ENCODE results near the gene ZNF219. TPM values are rescaled to one million over a fixed set of nuclear protein-coding genes. Genes with fewer than 3 reads are reported as not detected.
A peak's percentile ranks its signal among the peaks of the same experiment; 100 is the strongest.

Gene ZNF219
- polyA plus RNA-seq, 4 donors = 19.0 to 44.2 (median 36.0) TPM

DNA sequence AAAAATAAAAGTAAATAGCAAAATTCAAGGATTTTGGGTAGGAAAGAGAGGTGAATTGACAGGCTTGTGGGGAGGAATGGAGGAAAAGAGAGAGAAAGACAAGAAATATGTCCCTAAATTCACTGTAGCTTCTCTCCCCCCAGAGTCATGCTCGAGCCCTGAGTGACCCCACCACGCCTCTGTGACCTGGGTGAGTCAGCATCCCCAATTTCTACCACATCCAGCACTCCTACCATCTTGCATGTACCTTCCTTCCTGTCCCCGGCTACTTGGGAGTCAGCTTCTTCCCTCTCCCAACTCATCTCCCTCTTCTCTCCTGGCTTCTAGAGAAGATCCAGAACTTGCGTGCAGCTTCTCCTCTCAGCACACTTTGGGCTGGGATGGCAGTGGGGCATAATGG is 9.8 kb downstream of the ZNF219 start:
- no peak for DNase-seq (ENCODE audit: low read depth in 4 of 4, low spot score in 2 of 4)

DNA sequence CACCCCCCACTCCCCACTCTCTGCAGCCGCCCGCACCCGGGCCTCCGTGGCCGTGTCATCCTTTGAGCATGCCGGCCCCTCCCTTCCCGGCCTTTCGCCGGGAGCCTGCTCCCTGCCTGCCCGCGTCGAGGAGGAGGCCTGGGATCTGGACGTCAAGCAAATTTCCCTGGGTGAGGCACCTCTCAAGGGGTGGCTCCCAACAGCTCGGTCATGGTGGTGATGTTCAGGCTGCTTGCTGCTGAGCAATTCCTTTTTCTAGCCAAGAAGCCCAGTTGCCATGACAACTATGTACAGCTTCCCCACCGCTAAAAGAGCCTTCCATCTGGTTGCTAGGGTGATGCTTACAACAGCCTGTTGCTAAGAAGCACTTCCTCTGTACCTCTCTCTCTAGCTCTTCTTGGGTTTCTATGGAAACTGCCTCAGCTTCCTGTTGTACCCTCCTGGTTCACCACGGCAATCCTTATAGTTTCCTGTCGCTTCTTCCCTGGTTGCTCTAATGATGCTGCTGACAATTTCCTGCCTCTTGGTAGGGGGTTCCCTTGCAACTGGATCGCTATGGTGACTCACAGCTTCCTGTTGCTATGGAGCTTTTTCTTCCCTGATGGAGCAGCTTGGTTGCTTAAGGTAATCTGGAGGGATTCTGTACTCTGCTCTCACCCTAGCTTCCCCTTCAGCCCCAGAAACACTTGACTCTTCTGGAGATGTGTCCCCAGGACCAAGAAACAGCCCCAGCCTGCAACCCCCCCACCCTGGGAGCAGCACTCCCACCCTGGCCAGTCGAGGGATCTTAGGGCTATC is 11.0 kb downstream of the ZNF219 start:
- DNase-seq (ENCODE audit: low read depth in 4 of 4, low spot score in 2 of 4) = no peak

DNA sequence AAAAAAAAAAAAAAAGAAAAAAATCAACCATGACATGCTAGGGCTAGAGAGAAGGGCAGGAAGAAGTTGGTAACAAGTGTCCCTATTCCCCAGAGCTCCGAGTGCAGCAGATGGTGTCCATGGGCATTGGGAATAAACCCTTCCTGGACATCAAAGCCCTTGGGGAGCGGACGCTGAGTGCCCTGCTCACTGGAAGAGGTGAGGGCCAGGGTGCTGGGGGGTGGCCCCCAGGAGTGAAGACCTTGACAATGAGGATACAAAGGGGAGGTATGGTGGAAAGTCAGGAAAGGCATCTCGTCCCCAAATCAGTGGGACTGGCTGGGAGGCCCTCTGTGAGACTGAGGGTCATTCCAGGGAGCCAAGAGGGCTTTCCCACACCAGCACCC is 11.6 kb downstream of the ZNF219 start:
- no peak for DNase-seq (ENCODE audit: low read depth in 4 of 4, low spot score in 2 of 4)

DNA sequence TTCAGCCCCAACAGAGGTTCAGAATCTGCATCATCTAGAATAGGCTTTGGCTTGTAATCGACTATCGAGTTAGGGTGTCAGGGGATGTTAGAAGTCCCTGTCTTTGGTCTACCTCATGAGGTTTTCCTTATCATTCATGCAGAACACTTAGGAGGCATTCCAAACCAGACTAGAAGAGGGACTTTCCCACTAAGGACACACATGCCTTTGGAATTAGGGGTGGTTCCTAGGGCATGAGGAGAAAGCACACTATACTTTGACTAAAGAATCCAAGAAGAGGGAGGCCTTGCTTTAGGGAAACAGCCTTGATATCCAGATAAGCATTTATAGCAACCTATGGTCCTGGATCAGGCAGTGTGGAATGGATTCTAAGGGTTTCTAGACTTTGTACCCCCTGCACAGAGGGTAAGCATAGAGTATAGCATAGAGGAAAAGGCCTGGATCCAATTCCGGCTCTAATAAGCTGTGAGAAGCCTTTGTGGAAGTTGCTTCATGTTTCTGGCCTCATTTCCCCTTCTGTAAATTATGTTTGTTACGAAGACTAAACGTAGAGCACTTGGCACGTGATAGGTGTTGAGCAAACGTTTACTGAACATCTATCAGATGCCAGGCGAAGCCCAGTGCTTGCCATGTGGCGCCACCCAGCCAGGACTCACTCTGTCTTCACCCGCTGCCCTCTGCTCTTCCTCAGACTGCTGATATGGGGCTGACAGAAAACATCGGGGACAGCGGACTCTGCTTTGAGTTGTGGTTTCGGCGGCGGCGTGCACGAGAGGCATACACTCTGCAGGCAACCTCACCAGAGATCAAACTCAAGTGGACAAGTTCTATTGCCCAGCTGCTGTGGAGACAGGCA is 13.2 kb downstream of the ZNF219 start:
- no peak for DNase-seq (ENCODE audit: low read depth in 4 of 4, low spot score in 2 of 4)

DNA sequence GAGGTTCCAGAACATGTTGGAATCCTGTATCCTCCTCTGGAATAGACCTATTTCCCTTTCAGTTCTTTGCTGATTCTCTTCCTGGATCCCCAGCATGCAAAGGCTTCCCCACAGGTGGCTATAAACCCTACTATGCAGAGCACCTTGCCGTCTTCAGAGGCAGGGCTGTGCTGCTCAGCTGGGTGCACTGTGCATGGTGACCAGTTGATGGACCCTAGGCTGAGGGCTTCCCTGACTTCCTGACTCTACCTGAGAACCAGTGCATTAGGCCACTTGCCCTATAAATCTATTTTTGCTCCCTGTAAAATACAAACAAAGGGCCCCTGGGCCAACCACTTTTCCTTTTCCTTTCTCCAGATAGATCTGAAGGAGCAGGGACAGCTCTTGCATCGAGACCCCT is 14.1 kb downstream of the ZNF219 start:
- DNase-seq (ENCODE audit: low read depth in 4 of 4, low spot score in 2 of 4) = no peak

DNA sequence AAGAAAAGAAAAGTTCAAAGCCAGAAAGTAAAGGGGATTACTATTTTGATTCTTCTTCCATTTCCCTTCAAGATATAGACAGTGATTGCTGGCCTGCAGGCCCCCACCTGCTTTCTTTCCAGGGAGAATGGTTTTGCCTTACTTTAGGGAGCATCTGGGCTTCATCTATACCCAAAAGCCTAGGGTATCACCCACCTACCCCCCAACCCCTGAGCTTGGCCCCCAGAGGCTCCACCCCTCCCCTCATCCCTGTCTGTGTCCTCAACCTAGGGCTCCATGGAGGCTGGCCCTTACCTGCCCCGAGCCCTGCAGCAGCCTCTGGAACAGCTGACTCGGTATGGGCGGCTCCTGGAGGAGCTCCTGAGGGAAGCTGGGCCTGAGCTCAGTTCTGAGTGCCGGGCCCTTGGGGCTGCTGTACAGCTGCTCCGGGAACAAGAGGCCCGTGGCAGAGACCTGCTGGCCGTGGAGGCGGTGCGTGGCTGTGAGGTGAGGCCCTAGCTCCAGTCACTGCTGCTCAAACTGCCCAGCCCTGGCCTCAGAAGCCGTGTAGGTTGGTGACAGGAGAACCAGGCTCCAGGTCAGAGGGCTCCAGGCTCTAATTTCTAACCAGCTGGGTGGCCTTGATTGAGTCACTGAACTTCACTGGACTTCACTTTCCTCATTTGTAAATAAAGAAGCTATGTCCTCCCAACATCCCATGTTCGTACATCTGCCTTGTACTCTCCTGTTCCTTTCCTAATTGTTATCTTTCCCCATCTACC is 14.7 kb downstream of the ZNF219 start:
- DNase-seq (ENCODE audit: low read depth in 4 of 4, low spot score in 2 of 4) = no peak

DNA sequence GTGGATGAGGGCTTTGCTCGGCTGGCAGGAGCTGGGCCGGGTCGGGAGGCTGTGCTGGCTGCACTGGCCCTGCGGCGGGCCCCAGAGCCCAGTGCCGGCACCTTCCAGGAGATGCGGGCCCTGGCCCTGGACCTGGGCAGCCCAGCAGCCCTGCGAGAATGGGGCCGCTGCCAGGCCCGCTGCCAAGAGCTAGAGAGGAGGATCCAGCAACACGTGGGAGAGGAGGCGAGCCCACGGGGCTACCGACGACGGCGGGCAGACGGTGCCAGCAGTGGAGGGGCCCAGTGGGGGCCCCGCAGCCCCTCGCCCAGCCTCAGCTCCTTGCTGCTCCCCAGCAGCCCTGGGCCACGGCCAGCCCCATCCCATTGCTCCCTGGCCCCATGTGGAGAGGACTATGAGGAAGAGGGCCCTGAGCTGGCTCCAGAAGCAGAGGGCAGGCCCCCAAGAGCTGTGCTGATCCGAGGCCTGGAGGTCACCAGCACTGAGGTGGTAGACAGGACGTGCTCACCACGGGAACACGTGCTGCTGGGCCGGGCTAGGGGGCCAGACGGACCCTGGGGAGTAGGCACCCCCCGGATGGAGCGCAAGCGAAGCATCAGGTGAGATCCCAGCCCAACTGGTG is 16.8 kb downstream of the ZNF219 start:
- no peak for DNase-seq (ENCODE audit: low read depth in 4 of 4, low spot score in 2 of 4)

DNA sequence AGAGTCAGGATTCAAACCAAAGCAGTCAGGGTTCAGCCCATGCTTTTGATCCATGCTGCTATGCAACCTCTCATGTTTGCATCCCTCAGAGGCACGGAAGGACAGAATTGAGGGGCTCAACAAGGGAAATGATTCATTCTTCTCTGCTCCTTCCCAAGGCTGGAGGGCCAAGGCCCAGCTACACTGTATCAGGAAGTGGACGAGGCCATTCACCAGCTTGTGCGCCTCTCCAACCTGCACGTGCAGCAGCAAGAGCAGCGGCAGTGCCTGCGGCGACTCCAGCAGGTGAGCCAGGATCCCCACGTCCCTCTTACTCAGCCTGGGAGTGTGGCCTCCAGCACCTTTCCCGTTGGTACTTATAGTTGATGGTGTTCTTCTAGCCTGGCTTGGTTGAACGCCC is 19.7 kb downstream of the ZNF219 start:
- no peak for DNase-seq (ENCODE audit: low read depth in 4 of 4, low spot score in 2 of 4)

DNA sequence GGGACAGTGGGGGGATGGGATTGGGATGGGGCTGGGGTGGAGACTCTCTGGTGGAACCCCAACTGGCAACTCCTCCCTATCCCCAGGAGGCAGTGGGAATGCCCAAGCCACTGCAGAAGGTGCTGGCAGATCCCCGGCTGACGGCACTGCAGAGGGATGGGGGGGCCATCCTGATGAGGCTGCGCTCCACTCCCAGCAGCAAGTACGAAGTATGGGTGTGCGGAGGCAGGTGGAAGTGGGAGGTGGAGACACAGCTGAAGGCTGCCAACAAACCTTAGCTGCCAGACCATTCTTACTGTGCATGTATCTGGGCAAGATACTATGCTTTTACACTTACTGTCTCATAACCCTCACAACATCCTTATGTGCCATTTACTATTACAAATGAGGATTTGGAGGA is 20.2 kb downstream of the ZNF219 start:
- DNase-seq (ENCODE audit: low read depth in 4 of 4, low spot score in 2 of 4) = no peak

DNA sequence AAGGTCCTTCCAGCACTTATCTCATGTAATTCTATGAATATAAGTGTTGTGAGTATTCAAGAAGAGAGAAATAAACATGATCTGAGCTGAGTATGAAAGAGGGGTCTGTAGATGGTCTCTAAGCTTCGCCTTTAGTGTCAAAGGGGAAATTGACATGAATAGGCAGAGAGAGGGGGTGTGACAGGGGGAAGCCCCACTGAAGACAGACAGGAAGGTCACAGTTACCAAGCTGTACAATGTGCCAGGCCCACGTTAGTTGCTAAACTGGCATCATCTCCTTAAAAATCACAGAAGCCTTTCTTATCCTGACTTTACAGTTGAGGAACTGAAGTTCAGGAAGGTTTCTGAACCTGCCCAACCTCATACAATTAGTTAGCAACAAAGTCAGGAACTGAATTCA is 20.8 kb downstream of the ZNF219 start:
- DNase-seq (ENCODE audit: low read depth in 4 of 4, low spot score in 2 of 4) = no peak

DNA sequence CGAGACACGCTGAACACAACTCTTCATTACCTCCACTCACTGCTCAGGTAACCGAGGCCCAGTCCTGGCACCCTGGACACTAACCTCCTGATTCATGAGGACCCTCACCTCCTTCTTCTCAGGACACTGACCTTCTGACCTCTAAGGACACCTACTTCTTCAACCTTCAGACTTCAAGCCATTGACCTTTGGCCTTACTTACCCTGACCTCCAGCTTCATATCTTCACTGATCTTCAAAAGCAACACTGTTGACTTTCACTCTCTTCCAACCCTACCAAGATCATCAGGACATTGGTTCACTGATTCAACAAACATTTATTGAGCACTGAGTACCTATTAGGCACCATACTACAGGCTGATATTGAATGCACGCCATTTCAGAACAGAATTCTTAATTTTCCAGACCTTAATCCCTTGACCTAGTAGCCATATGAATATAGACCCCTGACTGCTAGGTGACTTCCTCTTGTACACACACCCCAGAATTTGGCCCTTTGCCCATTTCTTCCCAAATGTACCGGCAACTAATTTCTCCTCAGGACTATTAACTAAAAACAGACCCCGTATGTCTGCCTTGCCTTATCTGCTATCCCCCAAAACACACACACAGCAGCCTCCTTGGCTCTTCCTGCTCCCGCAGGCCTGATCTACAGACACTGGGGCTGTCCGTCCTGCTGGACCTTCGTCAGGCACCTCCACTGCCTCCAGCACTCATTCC is 22.6 kb downstream of the ZNF219 start:
- DNase-seq (ENCODE audit: low read depth in 4 of 4, low spot score in 2 of 4) = no peak

DNA sequence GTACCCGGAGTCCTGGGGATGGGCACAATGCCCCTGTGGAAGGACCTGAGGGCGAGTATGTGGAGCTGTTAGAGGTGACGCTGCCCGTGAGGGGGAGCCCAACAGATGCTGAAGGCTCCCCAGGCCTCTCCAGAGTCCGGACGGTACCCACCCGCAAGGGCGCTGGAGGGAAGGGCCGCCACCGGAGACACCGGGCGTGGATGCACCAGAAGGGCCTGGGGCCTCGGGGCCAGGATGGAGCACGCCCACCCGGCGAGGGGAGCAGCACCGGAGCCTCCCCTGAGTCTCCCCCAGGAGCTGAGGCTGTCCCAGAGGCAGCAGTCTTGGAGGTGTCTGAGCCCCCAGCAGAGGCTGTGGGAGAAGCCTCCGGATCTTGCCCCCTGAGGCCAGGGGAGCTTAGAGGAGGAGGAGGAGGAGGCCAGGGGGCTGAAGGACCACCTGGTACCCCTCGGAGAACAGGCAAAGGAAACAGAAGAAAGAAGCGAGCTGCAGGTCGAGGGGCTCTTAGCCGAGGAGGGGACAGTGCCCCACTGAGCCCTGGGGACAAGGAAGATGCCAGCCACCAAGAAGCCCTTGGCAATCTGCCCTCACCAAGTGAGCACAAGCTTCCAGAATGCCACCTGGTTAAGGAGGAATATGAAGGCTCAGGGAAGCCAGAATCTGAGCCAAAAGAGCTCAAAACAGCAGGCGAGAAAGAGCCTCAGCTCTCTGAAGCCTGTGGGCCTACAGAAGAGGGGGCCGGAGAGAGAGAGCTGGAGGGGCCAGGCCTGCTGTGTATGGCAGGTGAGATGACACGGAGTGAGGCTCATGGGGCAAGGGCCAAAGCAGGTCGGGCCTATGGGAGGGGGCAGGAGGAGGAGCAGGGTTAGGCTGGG is 23.8 kb downstream of the ZNF219 start:
- no peak for DNase-seq (ENCODE audit: low read depth in 4 of 4, low spot score in 2 of 4)

DNA sequence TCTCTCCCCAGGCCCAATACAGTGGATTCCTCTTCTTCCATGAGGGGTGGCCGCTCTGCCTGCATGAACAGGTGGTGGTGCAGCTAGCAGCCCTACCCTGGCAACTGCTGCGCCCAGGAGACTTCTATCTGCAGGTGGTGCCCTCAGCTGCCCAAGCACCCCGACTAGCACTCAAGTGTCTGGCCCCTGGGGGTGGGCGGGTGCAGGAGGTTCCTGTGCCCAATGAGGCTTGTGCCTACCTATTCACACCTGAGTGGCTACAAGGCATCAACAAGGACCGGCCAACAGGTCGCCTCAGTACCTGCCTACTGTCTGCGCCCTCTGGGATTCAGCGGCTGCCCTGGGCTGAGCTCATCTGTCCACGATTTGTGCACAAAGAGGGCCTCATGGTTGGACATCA is 24.5 kb downstream of the ZNF219 start:
- no peak for DNase-seq (ENCODE audit: low read depth in 4 of 4, low spot score in 2 of 4)

DNA sequence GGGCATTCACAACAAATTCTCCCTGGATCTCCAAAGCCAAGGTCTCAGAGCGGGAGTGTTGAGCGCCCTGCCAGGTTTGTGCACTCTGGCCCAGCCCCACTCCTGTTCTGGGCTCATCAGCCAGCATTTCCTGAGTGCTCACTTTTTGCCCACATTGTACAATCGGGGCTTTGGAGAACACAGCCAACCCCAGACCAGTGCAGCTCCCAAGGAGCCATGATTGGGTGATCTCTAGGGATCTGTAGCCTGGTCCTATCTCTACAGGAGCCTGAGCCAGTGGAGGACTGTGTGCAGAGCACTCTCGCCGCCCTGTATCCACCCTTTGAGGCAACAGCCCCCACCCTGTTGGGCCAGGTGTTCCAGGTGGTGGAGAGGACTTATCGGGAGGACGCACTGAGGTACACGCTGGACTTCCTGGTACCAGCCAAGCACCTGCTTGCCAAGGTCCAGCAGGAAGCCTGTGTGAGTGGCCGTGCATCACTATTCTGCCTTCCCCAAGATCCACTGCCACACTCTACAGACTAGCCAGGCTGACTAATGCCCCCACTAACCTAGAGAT is 25.6 kb downstream of the ZNF219 start:
- DNase-seq (ENCODE audit: low read depth in 4 of 4, low spot score in 2 of 4) = no peak

DNA sequence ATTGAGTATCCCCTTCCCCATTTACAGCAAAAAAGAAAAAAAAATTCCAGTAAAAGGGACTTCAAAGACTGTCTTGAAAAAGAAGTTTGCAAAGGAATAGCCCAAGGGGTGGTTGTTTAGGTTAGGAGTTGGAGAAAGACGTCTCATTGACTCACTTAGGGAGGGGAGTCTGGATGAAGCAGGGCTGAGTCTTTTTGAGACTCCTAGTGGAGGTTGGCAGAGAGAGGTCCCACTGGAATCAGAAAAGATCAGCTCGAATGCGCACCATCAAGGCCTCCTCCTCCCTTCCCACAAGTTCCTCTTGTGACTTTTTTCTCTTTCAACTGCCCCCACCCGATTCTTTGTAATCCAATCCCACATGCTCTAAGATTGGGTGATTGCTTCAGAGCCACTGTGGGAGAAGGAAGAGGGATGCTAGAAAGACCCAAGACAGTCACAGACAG is 26.4 kb downstream of the ZNF219 start:
- peak in 2 of 4 donors; percentile 27 to 60 for DNase-seq (ENCODE audit: low read depth in 4 of 4, low spot score in 2 of 4)

DNA sequence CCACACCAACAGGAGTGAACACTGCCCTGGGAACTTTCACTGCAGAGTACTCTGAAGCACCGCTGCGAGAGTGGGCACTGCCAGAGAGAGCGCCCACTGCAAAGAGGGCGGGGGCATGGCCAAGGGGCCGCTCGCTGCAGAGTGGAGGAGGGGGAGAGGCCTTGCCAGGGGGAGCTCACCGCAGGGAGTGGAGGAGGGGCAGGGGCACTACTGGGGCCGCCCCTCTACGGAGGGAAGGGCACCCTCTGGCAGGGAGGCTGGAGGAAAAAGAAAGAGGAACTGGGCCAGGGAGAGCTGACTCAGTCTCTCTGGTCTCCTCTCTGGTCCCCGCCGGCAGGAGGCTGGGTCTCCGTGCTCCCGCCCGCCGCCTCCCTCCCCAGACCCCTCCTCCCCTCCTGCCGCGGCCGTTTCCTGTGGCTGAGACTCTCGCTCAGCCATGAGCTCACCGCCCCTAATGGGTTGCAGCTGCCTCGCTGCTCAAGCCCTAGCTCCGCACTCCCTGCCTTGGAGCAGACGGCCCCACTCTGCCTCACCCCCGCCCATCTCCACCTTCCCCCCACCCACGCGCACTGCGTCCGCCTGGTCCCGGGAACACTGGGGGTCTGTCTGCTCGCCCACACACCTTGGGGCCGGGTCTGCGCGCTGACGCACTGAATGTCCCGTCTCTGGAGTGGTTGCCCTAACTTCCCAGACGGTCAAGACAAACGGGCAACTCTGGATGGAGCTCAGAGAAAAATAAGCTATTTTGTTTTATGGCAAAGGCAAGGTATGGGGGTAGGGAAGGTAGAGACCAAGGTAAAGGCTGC is 27.0 kb downstream of the ZNF219 start:
- DNase-seq (ENCODE audit: low read depth in 4 of 4, low spot score in 2 of 4) = peak; percentile 74 to 87 (median 84)

DNA sequence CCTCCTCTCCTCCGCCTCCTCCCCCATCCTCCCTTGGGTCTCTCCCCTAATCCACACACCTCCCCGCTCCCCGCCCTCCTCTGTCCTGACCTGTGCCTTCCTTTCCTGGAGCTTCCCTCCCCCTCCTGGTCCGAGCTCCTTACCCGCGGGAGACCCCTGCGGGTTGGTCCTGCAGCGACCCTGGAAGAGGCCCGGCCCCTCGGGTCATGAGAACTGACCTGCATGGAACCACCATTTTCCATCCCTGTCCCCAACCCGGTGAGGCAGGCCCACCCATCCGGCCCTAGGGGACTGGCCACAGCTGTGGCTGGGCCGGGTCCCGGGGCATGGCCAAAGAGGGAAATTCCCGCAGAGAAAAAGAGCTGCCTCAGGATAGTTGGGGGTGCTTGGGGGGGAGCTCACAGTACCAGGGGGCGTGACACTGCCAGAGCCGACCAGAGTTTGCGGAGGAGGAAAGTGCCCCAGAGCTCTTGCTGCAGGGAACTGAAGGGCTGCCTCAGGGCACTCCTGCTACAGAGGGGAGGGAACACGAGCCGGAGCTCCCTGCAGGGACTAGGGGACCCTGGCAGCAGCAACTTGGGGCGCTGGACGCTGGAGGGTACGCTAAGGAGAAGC is 27.7 kb downstream of the ZNF219 start:
- peak; percentile 49 to 62 (median 60) for DNase-seq (ENCODE audit: low read depth in 4 of 4, low spot score in 2 of 4)
